IPS-11a (cell line): Measurements from ENCODE around the gene MSANTD1.

Experiments
- H3K4me3 ChIP-seq: one replicate; pipeline ENCODE4 v1.5.1; 2013; ENCODE audit warnings: low read depth, low read length, control low read depth

The MSANTD1 gene

GRCh38 chr4:3215733-3216132 is 33.2 kb upstream of the MSANTD1 start:
- H3K4me3 ChIP-seq = no peak overlapping the region

GRCh38 chr4:3217266-3217665 is 31.7 kb upstream of the MSANTD1 start:
- no peak overlapping the region for H3K4me3 ChIP-seq

GRCh38 chr4:3217771-3218170 is 31.2 kb upstream of the MSANTD1 start:
- no peak overlapping the region for H3K4me3 ChIP-seq

- H3K4me3 ChIP-seq = no peak overlapping the region
Observed at GRCh38 chr4:3218824-3219760, 29.9 kb upstream of the MSANTD1 start.

- no peak overlapping the region for H3K4me3 ChIP-seq
Observed at GRCh38 chr4:3219761-3220475, 29.0 kb upstream of the MSANTD1 start.

GRCh38 chr4:3220476-3221183 is 28.3 kb upstream of the MSANTD1 start:
- H3K4me3 ChIP-seq = no peak overlapping the region

- no peak overlapping the region for H3K4me3 ChIP-seq
Observed at GRCh38 chr4:3221184-3221494, 27.8 kb upstream of the MSANTD1 start.

- no peak overlapping the region for H3K4me3 ChIP-seq
Observed at GRCh38 chr4:3221996-3222395, 27.0 kb upstream of the MSANTD1 start.

- H3K4me3 ChIP-seq = no peak overlapping the region
Observed at GRCh38 chr4:3223346-3223745, 25.6 kb upstream of the MSANTD1 start.

- no peak overlapping the region for H3K4me3 ChIP-seq
Observed at GRCh38 chr4:3223956-3224748, 24.8 kb upstream of the MSANTD1 start.

GRCh38 chr4:3225071-3225850 is 23.7 kb upstream of the MSANTD1 start:
- no peak overlapping the region for H3K4me3 ChIP-seq

GRCh38 chr4:3225936-3226335 is 23.0 kb upstream of the MSANTD1 start:
- H3K4me3 ChIP-seq = no peak overlapping the region

GRCh38 chr4:3226467-3226866 is 22.5 kb upstream of the MSANTD1 start:
- no peak overlapping the region for H3K4me3 ChIP-seq

- no peak overlapping the region for H3K4me3 ChIP-seq
Observed at GRCh38 chr4:3226944-3227343, 22.0 kb upstream of the MSANTD1 start.

GRCh38 chr4:3227878-3228675 is 20.9 kb upstream of the MSANTD1 start:
- no peak overlapping the region for H3K4me3 ChIP-seq

GRCh38 chr4:3228881-3229280 is 20.1 kb upstream of the MSANTD1 start:
- H3K4me3 ChIP-seq = no peak overlapping the region

GRCh38 chr4:3229328-3229727 is 19.6 kb upstream of the MSANTD1 start:
- no peak overlapping the region for H3K4me3 ChIP-seq

- H3K4me3 ChIP-seq = no peak overlapping the region
Observed at GRCh38 chr4:3229964-3230363, 19.0 kb upstream of the MSANTD1 start.

- no peak overlapping the region for H3K4me3 ChIP-seq
Observed at GRCh38 chr4:3231471-3231870, 17.5 kb upstream of the MSANTD1 start.
